Suppressor macrophage (primary cell): ENCODE measurements around the gene CACNA1E.
"Not testable (repeated sequence)": the region's sequence is repeated elsewhere in the genome, so short reads cannot be mapped to it uniquely, and the experiment has no call there.

Experiments
- DNase-seq, 4 experiments: peaks; one replicate each; pipeline ENCODE4 v3.0.0-alpha.2; 2020 to 2022

CACNA1E gene

GRCh38 chr1:181818459-181818858 is 335.1 kb downstream of the CACNA1E start:
- no peak for DNase-seq

GRCh38 chr1:181818943-181819342 is 335.6 kb downstream of the CACNA1E start:
- no peak for DNase-seq

GRCh38 chr1:181821701-181822100 is 338.4 kb downstream of the CACNA1E start:
- DNase-seq = no peak

GRCh38 chr1:181832173-181832880 is 349.0 kb downstream of the CACNA1E start:
- DNase-seq = not testable (repeated sequence)

- no peak for DNase-seq
These were observed 362.8 kb downstream of the CACNA1E start for GRCh38 chr1:181846001-181846645.

- no peak for DNase-seq
These were observed 363.4 kb downstream of the CACNA1E start for GRCh38 chr1:181846681-181847080.

GRCh38 chr1:181849071-181849470 is 365.8 kb downstream of the CACNA1E start:
- no peak for DNase-seq

- DNase-seq = not testable (repeated sequence)
These were observed 370.9 kb downstream of the CACNA1E start for GRCh38 chr1:181854212-181854611.

GRCh38 chr1:181855380-181855779 is 372.1 kb downstream of the CACNA1E start:
- DNase-seq = no peak
